Neuron (in vitro differentiated cells): ENCODE data around the gene SPIC.
"Not testable (repeated sequence)": the region's sequence is repeated elsewhere in the genome, so short reads cannot be mapped to it uniquely, and the experiment has no call there.

ENCODE experiments used
- H2AFZ ChIP-seq: one replicate; pipeline ENCODE4 v1.6.1; 2013; ENCODE audit warnings: low read depth, mild to moderate bottlenecking, inconsistent platforms, low read length, moderate library complexity
- H3K27me3 ChIP-seq: one replicate; pipeline ENCODE4 v1.6.1; 2013; ENCODE audit warnings: low read length; ENCODE audit not compliant: insufficient read depth
- H3K36me3 ChIP-seq: one replicate; pipeline ENCODE4 v1.6.1; 2013; ENCODE audit warnings: low read length; ENCODE audit not compliant: insufficient read depth
- H3K4me1 ChIP-seq: one replicate; pipeline ENCODE4 v1.6.1; 2013; ENCODE audit warnings: low read length; ENCODE audit not compliant: insufficient read depth
- H3K4me3 ChIP-seq: 2 replicates; pipeline ENCODE4 v1.5.1; 2013; ENCODE audit warnings: mild to moderate bottlenecking, low read length, moderate library complexity
- H3K9me3 ChIP-seq: one replicate; pipeline ENCODE4 v1.6.1; 2013; ENCODE audit warnings: low read length

The SPIC gene

DNA sequence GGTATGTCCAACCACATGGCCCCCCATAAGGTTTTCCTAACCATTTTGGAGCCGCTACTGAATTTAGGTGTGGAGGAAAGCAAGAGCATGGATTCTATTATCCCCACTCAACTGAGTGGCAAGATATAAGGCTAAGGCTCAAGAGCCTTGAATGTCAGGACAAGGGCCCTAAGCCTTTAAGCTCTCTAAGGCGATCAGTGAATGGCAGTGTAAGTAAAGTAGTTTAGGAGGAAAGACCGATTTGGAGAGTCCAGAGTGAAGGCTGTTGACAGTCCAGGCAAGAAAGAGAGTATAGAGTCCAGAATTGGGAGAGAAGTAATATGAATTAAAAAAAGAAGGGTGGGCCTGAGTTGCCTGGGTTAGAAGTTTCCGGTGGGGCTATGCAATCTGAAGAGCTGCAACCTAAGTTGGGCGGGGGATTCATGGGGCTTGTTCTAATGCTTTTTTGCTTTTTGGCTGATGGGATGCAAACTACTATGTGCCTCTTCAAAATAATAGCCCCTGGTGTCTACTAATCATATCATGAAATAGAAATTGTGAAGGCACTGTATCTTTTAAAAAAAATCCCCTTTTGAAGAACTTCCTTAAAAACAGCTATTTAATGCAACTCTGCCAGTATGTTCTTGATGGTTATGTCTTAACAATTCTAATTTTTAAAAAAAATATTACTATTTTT, at the start of gene SPIC:
Gene SPIC (plus strand): TSS at position 626 of the 676 bp plus-strand sequence. CDS start 1,569 bp downstream, outside the sequence.
- no peaks in the 10 kb centered on the region for H3K36me3 ChIP-seq
- no peaks in the 10 kb centered on the region for H3K4me1 ChIP-seq
- no peaks in the 10 kb centered on the region for H3K27me3 ChIP-seq
- H3K4me3 ChIP-seq: no peak within 1 kb of the TSS
- H2AFZ ChIP-seq: no peak within 1 kb of the TSS
- no peaks in the 10 kb centered on the region for H3K9me3 ChIP-seq

GRCh38 chr12:101430456-101430855, 44.7 kb upstream of the SPIC start:
- Histone ChIP-seq H3K9me3 (no peaks in the 10 kb centered on the region), H3K4me1 (no peaks in the 10 kb centered on the region), H3K4me3 (no peak overlapping the region), H3K36me3 (no peaks in the 10 kb centered on the region), H3K27me3 (no peaks in the 10 kb centered on the region), H2AFZ (no peak overlapping the region)

DNA sequence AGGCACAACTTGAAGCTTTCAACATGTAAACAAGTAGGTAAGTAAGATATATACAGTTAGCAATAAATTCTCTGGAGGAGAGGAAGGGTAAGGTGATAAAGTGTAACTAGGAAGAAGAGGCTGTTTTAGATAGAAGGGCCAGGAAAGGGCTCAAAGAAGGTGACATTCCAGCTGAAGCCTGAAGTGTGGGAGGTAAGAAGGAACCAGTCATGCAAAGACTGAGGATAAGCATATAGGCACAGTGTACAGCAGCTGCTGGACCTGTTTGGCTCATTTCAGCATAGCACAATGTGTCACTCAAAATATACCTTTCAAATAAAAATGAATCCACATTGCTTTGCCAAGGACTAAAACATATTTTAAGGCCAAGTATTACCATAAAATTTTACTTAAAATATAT, 39.0 kb upstream of the SPIC start:
- Histone ChIP-seq H2AFZ (no peak overlapping the region), H3K36me3 (no peaks in the 10 kb centered on the region), H3K9me3 (no peaks in the 10 kb centered on the region), H3K4me3 (no peak overlapping the region), H3K27me3 (no peaks in the 10 kb centered on the region), H3K4me1 (no peaks in the 10 kb centered on the region)

GRCh38 chr12:101439236-101439635, 35.9 kb upstream of the SPIC start:
- Histone ChIP-seq H3K4me3 (no peak overlapping the region), H3K9me3 (no peaks in the 10 kb centered on the region), H3K36me3 (no peaks in the 10 kb centered on the region), H3K27me3 (no peaks in the 10 kb centered on the region), H3K4me1 (no peaks in the 10 kb centered on the region), H2AFZ (no peak overlapping the region)

- Histone ChIP-seq H3K36me3 (no peaks in the 10 kb centered on the region), H3K4me1 (no peaks in the 10 kb centered on the region), H3K9me3 (no peaks in the 10 kb centered on the region), H3K27me3 (no peaks in the 10 kb centered on the region), H2AFZ (no peak overlapping the region), H3K4me3 (no peak overlapping the region)
Observed at GRCh38 chr12:101441461-101442224, 33.5 kb upstream of the SPIC start.

GRCh38 chr12:101455685-101456084, 19.5 kb upstream of the SPIC start:
- no peaks in the 10 kb centered on the region for H3K4me1 ChIP-seq
- H3K4me3 ChIP-seq: no peak overlapping the region
- no peaks in the 10 kb centered on the region for H3K36me3 ChIP-seq
- no peak overlapping the region for H2AFZ ChIP-seq
- H3K27me3 ChIP-seq: no peaks in the 10 kb centered on the region
- H3K9me3 ChIP-seq: no peaks in the 10 kb centered on the region

GRCh38 chr12:101459642-101460346, 15.3 kb upstream of the SPIC start:
- Histone ChIP-seq H3K4me3 (no peak overlapping the region), H3K27me3 (no peaks in the 10 kb centered on the region), H3K36me3 (no peaks in the 10 kb centered on the region), H2AFZ (no peak overlapping the region), H3K4me1 (no peaks in the 10 kb centered on the region), H3K9me3 (no peaks in the 10 kb centered on the region)

GRCh38 chr12:101468948-101469347, 6.2 kb upstream of the SPIC start:
- Histone ChIP-seq H3K9me3 (no peaks in the 10 kb centered on the region), H3K27me3 (no peaks in the 10 kb centered on the region), H3K4me3 (no peak overlapping the region), H3K4me1 (no peaks in the 10 kb centered on the region), H3K36me3 (no peaks in the 10 kb centered on the region), H2AFZ (no peak overlapping the region)

GRCh38 chr12:101470939-101471338, 4.2 kb upstream of the SPIC start:
- no peak overlapping the region for H2AFZ ChIP-seq
- no peaks in the 10 kb centered on the region for H3K27me3 ChIP-seq
- no peaks in the 10 kb centered on the region for H3K9me3 ChIP-seq
- no peaks in the 10 kb centered on the region for H3K4me1 ChIP-seq
- H3K4me3 ChIP-seq: no peak overlapping the region
- H3K36me3 ChIP-seq: no peaks in the 10 kb centered on the region

DNA sequence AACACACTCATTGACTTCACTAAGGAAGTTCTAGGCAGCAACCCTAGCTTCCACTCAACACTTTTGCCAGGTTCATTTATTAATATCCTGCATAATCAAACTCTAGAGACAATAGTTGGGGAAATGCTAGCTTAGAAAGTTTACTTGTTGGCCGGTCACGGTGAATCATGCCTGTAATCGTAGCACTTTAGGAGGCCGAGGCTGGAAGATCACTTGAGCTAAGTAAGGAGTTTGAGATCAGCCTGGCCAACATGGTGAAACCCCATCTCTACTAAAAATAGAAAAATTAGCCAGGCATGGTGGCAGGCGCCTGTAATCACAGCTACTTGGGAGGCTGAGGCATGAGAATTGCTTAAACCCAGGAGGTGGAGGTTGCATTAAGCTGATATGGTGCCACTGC, 3.3 kb upstream of the SPIC start:
- not testable (repeated sequence) for H3K9me3 ChIP-seq, H3K27me3 ChIP-seq, H3K4me1 ChIP-seq, H3K36me3 ChIP-seq, H3K4me3 ChIP-seq, H2AFZ ChIP-seq

- Histone ChIP-seq H3K4me3 (no peak overlapping the region), H3K36me3 (no peaks in the 10 kb centered on the region), H3K27me3 (no peaks in the 10 kb centered on the region), H2AFZ (no peak overlapping the region), H3K9me3 (no peaks in the 10 kb centered on the region), H3K4me1 (no peaks in the 10 kb centered on the region)
Observed at GRCh38 chr12:101474248-101474647, 888 bp upstream of the SPIC start.

- Histone ChIP-seq H2AFZ (no peak overlapping the region), H3K9me3 (no peaks in the 10 kb centered on the region), H3K4me3 (no peak overlapping the region), H3K4me1 (no peaks in the 10 kb centered on the region), H3K27me3 (no peaks in the 10 kb centered on the region), H3K36me3 (no peaks in the 10 kb centered on the region)
Observed at GRCh38 chr12:101475751-101476305, 692 bp downstream of the SPIC start.

- H3K9me3 ChIP-seq: no peaks in the 10 kb centered on the region
- H3K36me3 ChIP-seq: no peaks in the 10 kb centered on the region
- H3K27me3 ChIP-seq: no peaks in the 10 kb centered on the region
- no peak overlapping the region for H3K4me3 ChIP-seq
- no peak overlapping the region for H2AFZ ChIP-seq
- H3K4me1 ChIP-seq: no peaks in the 10 kb centered on the region
Observed at GRCh38 chr12:101480849-101481248, 5.7 kb downstream of the SPIC start.
